K562 (cell line): ENCODE results near the gene TACR1. TPM values are rescaled to one million over a fixed set of nuclear protein-coding genes. Genes with fewer than 3 reads are reported as not detected.

Source experiments
- ATAC-seq: fragments of 200-7000 bp; cut with Tn5 transposase; 3 replicates; pipeline ENCODE4 v1.9.1; 2020; ENCODE audit warnings: moderate library complexity
- BruUV-seq: library from RNA; stranded (reverse); fragments of 400-500 nt; replicated peaks from 2 replicates; lab custom pipeline; 2021; lab: Mats Ljungman, UMichigan
- CTCF ChIA-PET: fragments of 300-600 bp; formaldehyde crosslinking; extraction: SDS; loops from one replicate; lab custom pipeline; 2021; ENCODE audit warnings: low intra/inter-chr PET ratio; lab: Yijun Ruan, JAX
- POLR2A ChIA-PET: fragments of 300-600, 350-650 bp; sonication (Branson Sonifier 250); formaldehyde crosslinking; extraction: SDS; loops from one replicate; lab custom pipeline; 2021; ENCODE audit warnings: antibody characterized with exemption, inconsistent platforms; lab: Yijun Ruan, JAX
- DNase-seq, 4 experiments: peaks; one replicate each; pipeline versions ENCODE4 v3.0.0 to v3.0.0-alpha.2; 2011 to 2018; ENCODE audit warnings: low spot score in 3 of 4, mixed read lengths in 3 of 4; ENCODE audit errors: extremely low read depth in 1 of 4
- FAIRE-seq: peaks from 2 replicates; lab custom pipeline; 2011; peaks lifted over from hg19 to GRCh38; lab: Jason Lieb, UNC
- H2AFZ ChIP-seq: 2 replicates; pipeline ENCODE4 v1.6.0; 2011; ENCODE audit warnings: low read depth, low read length, control low read depth, inconsistent platforms
- H3K27ac ChIP-seq: fragments of 200-600 bp; 3 replicates; pipeline ENCODE4 v1.8.0; 2011; ENCODE audit warnings: low read depth, mild to moderate bottlenecking, control low read depth, inconsistent platforms, low read length, moderate library complexity, mixed read lengths; ENCODE audit errors: extremely low read depth
- H3K27me3 ChIP-seq, 2 experiments: fragments of 300-600 bp in 1 of 2; 2 replicates in 1 of 2; 3 replicates in 1 of 2; pipeline versions ENCODE4 v1.6.0 to v1.8.0; 2011; ENCODE audit warnings: inconsistent platforms in 2 of 2, low read length in 2 of 2, mild to moderate bottlenecking in 1 of 2, mixed read lengths in 1 of 2, moderate library complexity in 1 of 2; ENCODE audit not compliant: control insufficient read depth in 2 of 2, insufficient read depth in 2 of 2
- H3K36me3 ChIP-seq: fragments of 300-600 bp; 3 replicates; pipeline ENCODE4 v1.8.0; 2011; ENCODE audit warnings: mild to moderate bottlenecking, low read length, inconsistent platforms; ENCODE audit not compliant: control insufficient read depth, insufficient read depth
- H3K4me1 ChIP-seq, 2 experiments: fragments of 200-600 bp in 1 of 2; replicated peaks in 1 of 2; 2 replicates in 1 of 2; 3 replicates in 1 of 2; pipeline versions ENCODE4 v1.5.1 to v1.8.0; 2011; ENCODE audit warnings: inconsistent platforms in 2 of 2, low read length in 2 of 2, mild to moderate bottlenecking in 1 of 2, mixed read lengths in 1 of 2, moderate library complexity in 1 of 2; ENCODE audit not compliant: control insufficient read depth in 2 of 2, insufficient read depth in 2 of 2
- H3K4me2 ChIP-seq: 2 replicates; pipeline ENCODE4 v1.6.1; 2011; ENCODE audit warnings: low read length, control low read depth, inconsistent platforms, mixed read lengths; ENCODE audit not compliant: insufficient read depth
- H3K4me3 ChIP-seq: fragments of 200-600 bp; sonication (generic), shearing (Covaris generic); 2 replicates; pipeline ENCODE4 v1.5.1; 2016; ENCODE audit warnings: control low read depth, inconsistent platforms
- H3K79me2 ChIP-seq: fragments of 200-600 bp; 3 replicates; pipeline ENCODE4 v1.8.0; 2011; ENCODE audit warnings: low read length, inconsistent platforms; ENCODE audit not compliant: control insufficient read depth, insufficient read depth
- H3K9ac ChIP-seq, 2 experiments: 2 replicates each; pipeline versions ENCODE4 v1.6.0 to v1.6.1; 2011; ENCODE audit warnings: low read depth in 2 of 2, low read length in 2 of 2, control low read depth in 1 of 2, inconsistent platforms in 1 of 2, mild to moderate bottlenecking in 1 of 2, mixed read lengths in 1 of 2; ENCODE audit not compliant: insufficient read depth in 1 of 2
- H3K9me1 ChIP-seq: one replicate; pipeline ENCODE4 v1.6.0; 2011; ENCODE audit warnings: inconsistent platforms, mild to moderate bottlenecking, low read length, moderate library complexity; ENCODE audit not compliant: control insufficient read depth, insufficient read depth
- H3K9me3 ChIP-seq: replicated peaks from 2 replicates; pipeline ENCODE4 v1.5.1; 2011; ENCODE audit warnings: low read depth, low read length, inconsistent platforms; ENCODE audit not compliant: control insufficient read depth, insufficient read depth
- H4K20me1 ChIP-seq: replicated peaks from 2 replicates; pipeline ENCODE4 v1.6.1; 2011; ENCODE audit warnings: low read length, inconsistent platforms, mixed read lengths; ENCODE audit not compliant: control insufficient read depth, insufficient read depth
- CBFB ChIP-seq: sonication (generic); formaldehyde crosslinking; IDR thresholded peaks from 2 replicates; pipeline ENCODE4 v1.4.0; 2020; ENCODE audit warnings: mild to moderate bottlenecking, missing genetic modification reagents
- CC2D1A ChIP-seq: fragments of 450-650 bp; IDR thresholded peaks from 2 replicates; pipeline ENCODE4 v1.6.1; 2017; ENCODE audit warnings: mild to moderate bottlenecking
- CHD1 ChIP-seq: fragments of 200-600 bp; sonication (generic); IDR thresholded peaks from one replicate; pipeline ENCODE4 v1.6.1; 2012; ENCODE audit warnings: mild to moderate bottlenecking, moderate library complexity, low read length, inconsistent platforms
- CLOCK ChIP-seq: fragments of 250-450 bp; sonication (Bioruptor Pico); IDR thresholded peaks from 2 replicates; pipeline ENCODE4 v1.4.0; 2020; ENCODE audit warnings: mild to moderate bottlenecking, moderate library complexity, borderline replicate concordance
- CREB5 ChIP-seq: fragments of 250-450 bp; sonication (Bioruptor Pico); IDR thresholded peaks from 2 replicates; pipeline ENCODE4 v1.5.0; 2020; ENCODE audit warnings: mild to moderate bottlenecking
- MBD1 ChIP-seq: fragments of 250-450 bp; sonication (Bioruptor Pico); IDR thresholded peaks from 2 replicates; pipeline ENCODE4 v1.8.0; 2022; ENCODE audit warnings: inconsistent platforms
- MEF2A ChIP-seq: IDR thresholded peaks from 2 replicates; pipeline ENCODE4 v1.6.1; 2011; ENCODE audit warnings: low read depth, mild to moderate bottlenecking, low read length, moderate library complexity; ENCODE audit not compliant: control insufficient read depth
- NRF1 ChIP-seq, 2 experiments: fragments of 450-650 bp; IDR thresholded peaks in 1 of 2; conservative IDR thresholded peaks in 1 of 2; 2 replicates each; pipeline ENCODE4 v1.6.1; 2014; ENCODE audit warnings: mild to moderate bottlenecking in 2 of 2
- PHF21A ChIP-seq: fragments of 450-650 bp; IDR thresholded peaks from 2 replicates; pipeline ENCODE4 v1.6.1; 2017; ENCODE audit warnings: low read depth, borderline replicate concordance
- SIN3A ChIP-seq, 2 experiments: fragments of 150-350 bp in 1 of 2; IDR thresholded peaks; 2 replicates each; pipeline ENCODE4 v1.6.1; 2011 to 2016; ENCODE audit warnings: borderline replicate concordance in 2 of 2, low read depth in 2 of 2, low read length in 2 of 2, mild to moderate bottlenecking in 2 of 2, moderate library complexity in 2 of 2; ENCODE audit not compliant: control insufficient read depth in 1 of 2
- SNAPC5 ChIP-seq: fragments of 250-450 bp; sonication (Bioruptor Pico); IDR thresholded peaks from 2 replicates; pipeline ENCODE4 v1.8.0; 2021; ENCODE audit warnings: moderate library complexity, mild to moderate bottlenecking, inconsistent platforms
- ZSCAN32 ChIP-seq: fragments of 450-650 bp; formaldehyde crosslinking; IDR thresholded peaks from 2 replicates; pipeline ENCODE4 v1.4.0; 2020; ENCODE audit warnings: mild to moderate bottlenecking, moderate library complexity
- WGBS: fragments of 100-300 bp; shearing (Covaris generic); methylation state at CpG from one replicate; pipeline ENCODE4 v1.1.6; 2016; ENCODE audit warnings: low coverage, mixed read lengths; ENCODE audit not compliant: insufficient coverage; ENCODE audit errors: missing lambda C conversion rate; 5-methylcytosine and 5-hydroxymethylcytosine counted together
- in situ Hi-C: fragments of 300-500 bp; cut with MboI; formaldehyde crosslinking; loops from 4 replicates; pipeline ENCODE4 v1.15.0; 2018; ENCODE audit warnings: inconsistent platforms, mixed read lengths
- intact Hi-C: fragments of 100-400 bp; cut with micrococcal nuclease; formaldehyde crosslinking; loops from 2 replicates; pipeline ENCODE4 v1.14.2; 2022
- polyA plus RNA-seq, 8 experiments: library from polyadenylated mRNA; depleted of rRNA in 4 of 8; stranded (reverse) in 5 of 8; unstranded in 3 of 8; fragments of >200 nt; fragmentation: Nextera tagmentation in 2 of 8; fragmentation: Illumina TruSeq in 1 of 8; extraction: Ambion mirVana in 2 of 8; extraction: Trizol in 1 of 8; gene quantifications; 2 replicates each; pipeline versions ENCODE4 v1.2.1 to v1.2.3, GENCODE V29; 2011 to 2014; ENCODE audit warnings: inconsistent platforms in 1 of 8, missing spikeins in 1 of 8
- total RNA-seq, 7 experiments: library from RNA; depleted of rRNA in 6 of 7; stranded (reverse); fragments of >200 nt in 6 of 7; fragmentation: Illumina TruSeq in 2 of 7; extraction: Trizol in 2 of 7; gene quantifications; 2 replicates each; pipeline versions ENCODE4 v1.2.1 to v1.2.3, GENCODE V29; 2011 to 2021; ENCODE audit warnings: low replicate concordance in 1 of 7

TACR1 gene
- total and polyA plus RNA-seq, 9 of the 15 experiments (the other 6 are each of a cell fraction or from before 2014, with no cell fraction given) = not detected

GRCh38 chr2:75190271-75190990 lies 8.9 kb downstream of the TACR1 start (continued):
- TF ChIP-seq CLOCK (CRISPR knock-in tag) (no peak), NRF1 (conservative IDR thresholded peaks at IDR 0.05 in 1 of 2, IDR thresholded peaks at IDR 0.05 in 1 of 2) (no peak), CHD1 (no peak), CC2D1A (no peak), MEF2A (no peak)

GRCh38 chr2:75186821-75187220 lies 12.5 kb downstream of the TACR1 start:
- H3K4me1 ChIP-seq = no peaks in the 10 kb centered on the region
- H3K36me3 ChIP-seq = no peaks in the 10 kb centered on the region
- H3K9ac ChIP-seq = no peak overlapping the region
- no peaks in the 10 kb centered on the region for H3K9me3 ChIP-seq
- no peaks in the 10 kb centered on the region for H3K27me3 ChIP-seq
- intact Hi-C loops (no loop called here), in situ Hi-C loops (no loop called here)
- DNase-seq (no peak), ATAC-seq (no peak), FAIRE-seq (no peak)
- no TSS peak for BruUV-seq
- H3K9me1 ChIP-seq = no peaks in the 10 kb centered on the region
- POLR2A ChIA-PET = interaction anchor here (0.8 kb wide), 1 partner anchor 55 kb away, joined by 3 read pairs; no protein-coding TSS in a partner anchor
- H3K79me2 ChIP-seq = no peaks in the 10 kb centered on the region
- CTCF ChIA-PET = no interaction called here
- no peak overlapping the region for H2AFZ ChIP-seq
- 0% methylated on average over 1 of the region's 1 CpG for WGBS
- H4K20me1 ChIP-seq = no peaks in the 10 kb centered on the region
- no peak overlapping the region for H3K4me3 ChIP-seq
- no peak overlapping the region for H3K27ac ChIP-seq
- no peak overlapping the region for H3K4me2 ChIP-seq
- TF ChIP-seq CBFB (no peak), CREB5 (CRISPR knock-in tag) (no peak), MBD1 (CRISPR knock-in tag) (no peak), PHF21A (no peak), ZSCAN32 (CRISPR knock-in tag) (no peak), SIN3A (IDR thresholded peaks at IDR 0.05; ENCODE audit: borderline replicate concordance in 2 of 2, control insufficient read depth in 1 of 2, low read depth in 2 of 2, low read length in 2 of 2) (no peak), SNAPC5 (CRISPR knock-in tag) (no peak)
